Measurements from ENCODE around the gene UBE2V1.

UBE2V1 gene

GRCh38 chr20:50058662-50059402 is 54.1 kb downstream of the UBE2V1 start:
- no peak for DNase-seq

- no peak for DNase-seq
Observed at GRCh38 chr20:50057714-50058053, 55.3 kb downstream of the UBE2V1 start.

GRCh38 chr20:50056951-50057713 is 55.8 kb downstream of the UBE2V1 start:
- DNase-seq = no peak

- DNase-seq = no peak
Observed at GRCh38 chr20:50056408-50056926, 56.5 kb downstream of the UBE2V1 start.

GRCh38 chr20:50055524-50056083 is 57.3 kb downstream of the UBE2V1 start:
- no peak for DNase-seq

- no peak for DNase-seq
Observed at GRCh38 chr20:50054626-50055511, 58.1 kb downstream of the UBE2V1 start.

- no peak for DNase-seq
Observed at GRCh38 chr20:50054231-50054547, 58.8 kb downstream of the UBE2V1 start.

GRCh38 chr20:50053362-50054230 is 59.4 kb downstream of the UBE2V1 start:
- DNase-seq = no peak

GRCh38 chr20:50052550-50053361 is 60.2 kb downstream of the UBE2V1 start:
- no peak for DNase-seq

- DNase-seq = no peak
Observed at GRCh38 chr20:50050660-50051308, 62.2 kb downstream of the UBE2V1 start.

- no peak for DNase-seq
Observed at GRCh38 chr20:50050214-50050613, 62.7 kb downstream of the UBE2V1 start.

GRCh38 chr20:50049442-50050026 is 63.4 kb downstream of the UBE2V1 start:
- DNase-seq = no peak

GRCh38 chr20:50048420-50049166 is 64.4 kb downstream of the UBE2V1 start:
- no peak for DNase-seq

GRCh38 chr20:50044353-50044960 is 68.5 kb downstream of the UBE2V1 start:
- no peak for DNase-seq

- DNase-seq = no peak
Observed at GRCh38 chr20:50043573-50044352, 69.2 kb downstream of the UBE2V1 start.

GRCh38 chr20:50042370-50043313 is 70.3 kb downstream of the UBE2V1 start:
- DNase-seq = no peak
